Naive thymus-derived CD4-positive, alpha-beta T cell (primary cell): ENCODE results near the gene PCARE. TPM values are rescaled to one million over a fixed set of nuclear protein-coding genes. Genes with fewer than 3 reads are reported as not detected.

Experiments used
- ATAC-seq: fragments of 150-1000 bp; cut with Tn5 transposase; 2 replicates; pipeline ENCODE4 v1.10.0; 2021; ENCODE audit warnings: mild to moderate bottlenecking, moderate library complexity
- CTCF ChIA-PET: fragments of 350-600 bp; sonication (Branson Sonifier 250); formaldehyde crosslinking; loops from one replicate; lab custom pipeline; 2021; ENCODE audit warnings: antibody characterized with exemption; lab: Charles Lee
- POLR2A ChIA-PET: fragments of 350-600 bp; sonication (Branson Sonifier 250); formaldehyde crosslinking; loops from one replicate; lab custom pipeline; 2021; ENCODE audit warnings: antibody characterized with exemption, inconsistent platforms; lab: Charles Lee
- DNase-seq, 9 donors: peaks; one replicate each; pipeline versions ENCODE4 v3.0.0 to v3.0.0-alpha.2; 2020 to 2022; ENCODE audit warnings: mixed read lengths in 1 of 9
- H3K27ac ChIP-seq: one replicate; pipeline ENCODE4 v1.7.0; 2013; ENCODE audit warnings: mild to moderate bottlenecking, low read depth, low read length, moderate library complexity
- H3K27me3 ChIP-seq, 2 donors: one replicate each; pipeline ENCODE4 v1.7.0; 2013; ENCODE audit warnings: low read length in 2 of 2, mild to moderate bottlenecking in 2 of 2, moderate library complexity in 2 of 2; ENCODE audit not compliant: control insufficient read depth in 2 of 2, insufficient read depth in 2 of 2
- H3K36me3 ChIP-seq, 3 experiments: 1 replicate in 2 of 3; 2 replicates in 1 of 3; pipeline ENCODE4 v1.7.0; 2013; ENCODE audit warnings: low read length in 3 of 3, mild to moderate bottlenecking in 3 of 3, moderate library complexity in 1 of 3; ENCODE audit not compliant: insufficient read depth in 3 of 3, control insufficient read depth in 2 of 3
- H3K4me1 ChIP-seq, 2 donors: one replicate each; pipeline ENCODE4 v1.7.0; 2013; ENCODE audit warnings: low read length in 2 of 2, mild to moderate bottlenecking in 2 of 2, moderate library complexity in 1 of 2; ENCODE audit not compliant: control insufficient read depth in 2 of 2, insufficient read depth in 2 of 2
- H3K4me3 ChIP-seq: 2 replicates; pipeline ENCODE4 v1.7.0; 2013; ENCODE audit warnings: mild to moderate bottlenecking, low read length
- H3K9me3 ChIP-seq, 3 experiments: 1 replicate in 2 of 3; 2 replicates in 1 of 3; pipeline ENCODE4 v1.7.0; 2013; ENCODE audit warnings: low read length in 3 of 3; ENCODE audit not compliant: control insufficient read depth in 2 of 3
- H3K27ac Mint-ChIP-seq, 9 donors: one replicate each; pipeline ENCODE4 v1.8.0; 2020 to 2022; ENCODE audit warnings: mixed read lengths in 9 of 9, mild to moderate bottlenecking in 8 of 9, moderate library complexity in 5 of 9, inconsistent platforms in 2 of 9
- H3K27me3 Mint-ChIP-seq, 5 donors: one replicate each; pipeline ENCODE4 v1.8.0; 2021 to 2022; ENCODE audit warnings: mixed read lengths in 5 of 5, mild to moderate bottlenecking in 1 of 5
- H3K36me3 Mint-ChIP-seq, 5 donors: one replicate each; pipeline ENCODE4 v1.8.0; 2020 to 2022; ENCODE audit warnings: mixed read lengths in 5 of 5, mild to moderate bottlenecking in 3 of 5, inconsistent platforms in 1 of 5
- H3K4me1 Mint-ChIP-seq, 7 donors: one replicate each; pipeline ENCODE4 v1.8.0; 2020 to 2022; ENCODE audit warnings: mixed read lengths in 7 of 7, mild to moderate bottlenecking in 3 of 7, inconsistent platforms in 1 of 7
- H3K4me3 Mint-ChIP-seq, 10 donors: one replicate each; pipeline ENCODE4 v1.8.0; 2020 to 2022; ENCODE audit warnings: mild to moderate bottlenecking in 10 of 10, mixed read lengths in 10 of 10, moderate library complexity in 6 of 10, inconsistent platforms in 2 of 10
- H3K9me3 Mint-ChIP-seq, 11 donors: one replicate each; pipeline ENCODE4 v1.8.0; 2020 to 2022; ENCODE audit warnings: mixed read lengths in 11 of 11, mild to moderate bottlenecking in 4 of 11, inconsistent platforms in 1 of 11, moderate library complexity in 1 of 11
- intact Hi-C, 2 donors: fragments of 100-400 bp; cut with micrococcal nuclease; formaldehyde crosslinking; loops; one replicate each; pipeline ENCODE4 v1.15.1; 2023
- polyA plus RNA-seq, 2 donors: library from polyadenylated mRNA; unstranded; fragments of 300-500 nt; fragmentation: Illumina TruSeq; gene quantifications; one replicate each; pipeline ENCODE4 v1.2.3, GENCODE V29; 2021
- total RNA-seq, 6 experiments: library from RNA in 5 of 6; stranded (reverse) in 5 of 6; gene quantifications; 1 replicate in 5 of 6; 2 replicates in 1 of 6; pipeline ENCODE4 v1.2.3 and lab custom pipeline; 2021 to 2026

PCARE gene
- total and polyA plus RNA-seq, 7 experiments from 2014 or later: not detected

GRCh38 chr2:29054430-29054829, 19.9 kb downstream of the PCARE start:
- Histone ChIP-seq H3K36me3 (no peaks in the 10 kb centered on the region), H3K9me3 (no peaks in the 10 kb centered on the region), H3K27ac (no peak overlapping the region), H3K4me1 (no peaks in the 10 kb centered on the region), H3K27me3 (no peaks in the 10 kb centered on the region), H3K4me3 (no peak overlapping the region)
- no peak for ATAC-seq
- intact Hi-C loops: no loop called here
- ChIA-PET CTCF (no interaction called here), POLR2A (no interaction called here)
- no peak for DNase-seq
- Mint-ChIP-seq H3K36me3 (peaks cover 0 to 3% (median 0%) of the 10 kb centered on the region in 5 donors), H3K4me1 (peaks cover 0 to 2% (median 2%) of the 10 kb centered on the region in 7 donors), H3K27me3 (no peaks in the 10 kb centered on the region), H3K9me3 (peaks cover 0 to 4% (median 0%) of the 10 kb centered on the region in 11 donors), H3K27ac (peak overlapping the region in 1 of 9 donors; percentile 46), H3K4me3 (no peak overlapping the region)

DNA sequence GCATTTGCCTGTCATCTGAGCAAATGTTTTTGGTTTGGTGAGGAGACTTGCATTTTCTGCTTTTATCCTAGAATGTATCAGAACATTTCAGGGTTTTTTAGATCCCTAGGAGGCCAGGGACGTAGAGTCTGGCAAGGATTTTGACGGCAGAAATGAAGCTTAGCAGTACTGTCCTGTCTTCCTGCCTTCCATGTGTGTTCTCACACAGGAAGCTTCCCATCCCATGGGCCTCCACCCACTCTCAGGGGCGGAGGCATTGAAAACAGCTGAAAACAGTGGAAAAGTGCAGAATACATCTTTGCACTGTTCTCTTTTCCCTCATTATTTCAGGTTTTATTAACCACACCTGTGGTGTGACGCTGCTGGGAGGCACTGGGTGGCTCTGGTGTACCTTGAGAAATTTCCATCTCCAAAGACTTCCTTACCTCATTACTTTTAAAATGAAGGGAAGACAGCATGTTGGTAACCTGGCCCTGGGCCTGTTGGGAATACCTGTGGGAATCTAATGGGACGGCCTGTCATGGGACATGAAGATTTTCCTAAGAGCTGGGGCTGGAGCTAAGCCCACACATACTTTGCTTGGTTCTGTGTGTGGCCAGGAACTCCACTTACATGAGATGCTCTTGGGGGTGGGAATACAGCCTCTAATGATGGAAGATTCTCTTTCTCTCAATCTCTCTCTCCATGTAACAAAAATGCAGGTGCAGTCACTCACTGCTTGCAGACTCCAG, 20.5 kb downstream of the PCARE start:
- Histone ChIP-seq H3K36me3 (no peaks in the 10 kb centered on the region), H3K27ac (no peak overlapping the region), H3K4me1 (no peaks in the 10 kb centered on the region), H3K27me3 (no peaks in the 10 kb centered on the region), H3K9me3 (no peaks in the 10 kb centered on the region), H3K4me3 (no peak overlapping the region)
- no peak overlapping the region for H3K4me3 Mint-ChIP-seq
- ChIA-PET POLR2A (no interaction called here), CTCF (no interaction called here)
- intact Hi-C loops: no loop called here
- no peaks in the 10 kb centered on the region for H3K27me3 Mint-ChIP-seq
- ATAC-seq: no peak
- peak overlapping the region in 1 of 9 donors; percentile 46 for H3K27ac Mint-ChIP-seq
- no peak for DNase-seq
- H3K36me3 Mint-ChIP-seq: peaks cover 0 to 3% (median 0%) of the 10 kb centered on the region in 5 donors
- peaks cover 0 to 4% (median 0%) of the 10 kb centered on the region in 11 donors for H3K9me3 Mint-ChIP-seq
- H3K4me1 Mint-ChIP-seq: no peaks in the 10 kb centered on the region

DNA sequence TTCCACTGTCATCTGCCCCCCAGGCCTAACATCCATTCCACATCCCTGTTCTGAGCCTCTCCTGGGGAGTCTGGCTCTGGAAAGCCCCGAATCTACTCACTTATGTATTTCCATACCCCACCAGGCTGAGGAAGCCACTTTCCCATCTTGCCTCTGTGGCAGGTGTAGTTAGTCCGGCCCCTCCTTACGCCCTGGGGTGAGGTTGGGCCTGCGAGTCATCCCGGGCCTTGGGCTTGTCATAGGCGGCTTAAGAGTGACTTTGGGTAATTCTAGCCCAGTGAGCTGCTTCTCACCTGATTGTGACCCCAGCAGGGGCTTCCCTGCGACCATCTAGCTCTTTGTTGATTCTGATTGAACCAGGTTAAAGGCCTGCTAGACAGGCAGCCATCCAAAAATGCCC, 21.1 kb downstream of the PCARE start:
- Histone ChIP-seq H3K4me3 (no peak overlapping the region), H3K9me3 (no peaks in the 10 kb centered on the region), H3K36me3 (no peaks in the 10 kb centered on the region), H3K27ac (no peak overlapping the region), H3K4me1 (no peaks in the 10 kb centered on the region), H3K27me3 (no peaks in the 10 kb centered on the region)
- DNase-seq (no peak), ATAC-seq (no peak)
- Mint-ChIP-seq H3K4me3 (no peak overlapping the region), H3K27me3 (no peaks in the 10 kb centered on the region), H3K9me3 (peaks cover 0 to 4% (median 0%) of the 10 kb centered on the region in 11 donors), H3K27ac (no peak overlapping the region), H3K4me1 (no peaks in the 10 kb centered on the region), H3K36me3 (peaks cover 0 to 3% (median 0%) of the 10 kb centered on the region in 5 donors)
- POLR2A ChIA-PET: no interaction called here
- intact Hi-C loops: no loop called here
- CTCF ChIA-PET: no interaction called here

GRCh38 chr2:29052807-29053206, 21.5 kb downstream of the PCARE start:
- no peaks in the 10 kb centered on the region for H3K27me3 ChIP-seq
- H3K27ac ChIP-seq: no peak overlapping the region
- no peak for DNase-seq
- Mint-ChIP-seq H3K27ac (peak overlapping the region in 2 of 9 donors; percentile 31 to 45), H3K4me3 (no peak overlapping the region), H3K36me3 (peaks cover 0 to 3% (median 0%) of the 10 kb centered on the region in 5 donors), H3K27me3 (no peaks in the 10 kb centered on the region), H3K4me1 (no peaks in the 10 kb centered on the region), H3K9me3 (peaks cover 0 to 4% (median 0%) of the 10 kb centered on the region in 11 donors)
- intact Hi-C loops: no loop called here
- H3K9me3 ChIP-seq: no peaks in the 10 kb centered on the region
- ChIA-PET CTCF (no interaction called here), POLR2A (no interaction called here)
- no peak overlapping the region for H3K4me3 ChIP-seq
- H3K36me3 ChIP-seq: no peaks in the 10 kb centered on the region
- H3K4me1 ChIP-seq: no peaks in the 10 kb centered on the region
- ATAC-seq: no peak

DNA sequence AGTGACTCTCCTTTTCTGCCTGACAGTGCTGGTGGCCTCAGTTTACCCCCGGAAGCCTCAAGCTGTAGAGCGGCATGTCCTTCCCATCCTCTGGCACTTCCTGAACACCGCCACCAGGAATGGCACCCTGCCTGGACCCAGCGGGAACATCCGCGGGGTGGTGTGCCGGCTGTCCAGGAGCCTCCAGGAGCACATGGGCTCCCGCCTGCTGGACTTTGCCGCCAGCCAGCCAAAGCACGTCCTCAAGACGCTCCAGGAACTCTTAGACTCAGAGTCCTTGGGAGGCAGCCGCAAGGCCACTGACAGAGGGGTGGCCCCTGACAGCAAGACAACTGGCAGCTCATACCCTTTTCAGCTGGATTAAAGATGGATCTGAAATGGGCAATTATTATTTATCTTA, 22.6 kb downstream of the PCARE start:
- Histone ChIP-seq H3K4me3 (no peak overlapping the region), H3K9me3 (no peaks in the 10 kb centered on the region), H3K27me3 (no peaks in the 10 kb centered on the region), H3K36me3 (no peaks in the 10 kb centered on the region), H3K27ac (no peak overlapping the region), H3K4me1 (no peaks in the 10 kb centered on the region)
- Mint-ChIP-seq H3K4me3 (no peak overlapping the region), H3K36me3 (peaks cover 0 to 3% (median 0%) of the 10 kb centered on the region in 5 donors), H3K27ac (no peak overlapping the region), H3K9me3 (peaks cover 0 to 4% (median 0%) of the 10 kb centered on the region in 11 donors), H3K27me3 (no peaks in the 10 kb centered on the region), H3K4me1 (peaks cover 0 to 2% (median 0%) of the 10 kb centered on the region in 7 donors)
- POLR2A ChIA-PET: interaction anchor here (0.6 kb wide), 1 partner anchor 8 kb away, joined by 4 read pairs; no protein-coding TSS in a partner anchor
- CTCF ChIA-PET: no interaction called here
- intact Hi-C loops: no loop called here
- DNase-seq (no peak), ATAC-seq (no peak)

GRCh38 chr2:29050591-29050990, 23.7 kb downstream of the PCARE start:
- intact Hi-C loops: no loop called here
- Histone ChIP-seq H3K27me3 (no peaks in the 10 kb centered on the region), H3K36me3 (no peaks in the 10 kb centered on the region), H3K27ac (no peak overlapping the region), H3K9me3 (no peaks in the 10 kb centered on the region), H3K4me1 (no peaks in the 10 kb centered on the region), H3K4me3 (no peak overlapping the region)
- POLR2A ChIA-PET: no interaction called here
- no peaks in the 10 kb centered on the region for H3K27me3 Mint-ChIP-seq
- H3K27ac Mint-ChIP-seq: no peak overlapping the region
- peaks cover 0 to 4% (median 0%) of the 10 kb centered on the region in 11 donors for H3K9me3 Mint-ChIP-seq
- H3K36me3 Mint-ChIP-seq: peaks cover 0 to 3% (median 0%) of the 10 kb centered on the region in 5 donors
- DNase-seq (no peak), ATAC-seq (no peak)
- no peak overlapping the region for H3K4me3 Mint-ChIP-seq
- CTCF ChIA-PET: interaction anchor here (0.5 to 0.7 kb wide), 2 partner anchors 53 to 120 kb away, joined by 3 read pairs; no protein-coding TSS in a partner anchor
- peaks cover 0 to 2% (median 0%) of the 10 kb centered on the region in 7 donors for H3K4me1 Mint-ChIP-seq
